ENCODE measurements around the gene HOXB7.

The HOXB7 gene

GRCh38 chr17:48620461-48621139 is 9.8 kb upstream of the HOXB7 start:
- ChIA-PET CTCF (interaction anchor here (1.0 to 3.9 kb wide), 5 partner anchors 12 to 285 kb away, joined by 3 to 17 read pairs (median 3); partner anchors contain the start of gene HOXB5), POLR2A (no interaction called here)
- no peak for TF ChIP-seq CTCF (IDR thresholded peaks at IDR 0.05; ENCODE audit: control extremely low read depth, extremely low read depth, low read depth, missing control alignments)
- no peak for DNase-seq (ENCODE audit: extremely low spot score)

- TF ChIP-seq CTCF (IDR thresholded peaks at IDR 0.05; ENCODE audit: control extremely low read depth, extremely low read depth, low read depth, missing control alignments): no peak
- POLR2A ChIA-PET: no interaction called here
- DNase-seq (ENCODE audit: extremely low spot score): no peak
- CTCF ChIA-PET: interaction anchor here (1.0 to 3.3 kb wide), 5 partner anchors 12 to 593 kb away, joined by 3 to 9 read pairs (median 8); no protein-coding TSS in a partner anchor
Measured at GRCh38 chr17:48619826-48620449, 9.1 kb upstream of the HOXB7 start.

- peak; percentile 90 for DNase-seq (ENCODE audit: extremely low spot score)
- TF ChIP-seq CTCF (IDR thresholded peaks at IDR 0.05; ENCODE audit: control extremely low read depth, extremely low read depth, low read depth, missing control alignments): peak; percentile 99
- POLR2A ChIA-PET: interaction anchor here (0.6 kb wide), 1 partner anchor 25 kb away, joined by 8 read pairs; the partner anchor contains the start of gene HOXB5
Measured at GRCh38 chr17:48618256-48618896, 7.6 kb upstream of the HOXB7 start.

GRCh38 chr17:48617471-48618255 is 6.8 kb upstream of the HOXB7 start:
- TF ChIP-seq CTCF (IDR thresholded peaks at IDR 0.05; ENCODE audit: control extremely low read depth, extremely low read depth, low read depth, missing control alignments): no peak
- DNase-seq (ENCODE audit: extremely low spot score): no peak
- CTCF ChIA-PET: interaction anchor here (0.7 to 3.3 kb wide), 26 partner anchors 12 to 640 kb away, joined by 3 to 16 read pairs (median 5); partner anchors contain the start of genes CBX1 and HOXB5
- POLR2A ChIA-PET: interaction anchor here (0.6 kb wide), 2 partner anchors 24 to 504 kb away, joined by 3 to 8 read pairs; partner anchors contain the start of gene HOXB5

More at GRCh38 chr17:48618256-48618896, 7.6 kb upstream of the HOXB7 start:
- CTCF ChIA-PET: interaction anchor here (0.6 to 3.3 kb wide), 30 partner anchors 11 to 640 kb away, joined by 3 to 16 read pairs (median 4); partner anchors contain the start of genes CBX1 and HOXB5

- DNase-seq (ENCODE audit: extremely low spot score): no peak
- POLR2A ChIA-PET: interaction anchor here (0.6 kb wide), 1 partner anchor 503 kb away, joined by 3 read pairs; no protein-coding TSS in a partner anchor
- CTCF ChIA-PET: interaction anchor here (0.9 to 4.6 kb wide), 15 partner anchors 9 to 599 kb away, joined by 3 to 31 read pairs (median 5); partner anchors contain the start of genes HOXB5 and HOXB9
Measured at GRCh38 chr17:48616717-48617470, 6.1 kb upstream of the HOXB7 start.

More at GRCh38 chr17:48616717-48617470, 6.1 kb upstream of the HOXB7 start:
- TF ChIP-seq CTCF (IDR thresholded peaks at IDR 0.05; ENCODE audit: control extremely low read depth, extremely low read depth, low read depth, missing control alignments): no peak
